ENCODE measurements around the gene C10orf67. TPM values are rescaled to one million over a fixed set of nuclear protein-coding genes. Genes with fewer than 3 reads are reported as not detected.

C10orf67 gene
- total RNA-seq, 4 donors from 2014 or later: 0.21 TPM; not detected in 3

DNA sequence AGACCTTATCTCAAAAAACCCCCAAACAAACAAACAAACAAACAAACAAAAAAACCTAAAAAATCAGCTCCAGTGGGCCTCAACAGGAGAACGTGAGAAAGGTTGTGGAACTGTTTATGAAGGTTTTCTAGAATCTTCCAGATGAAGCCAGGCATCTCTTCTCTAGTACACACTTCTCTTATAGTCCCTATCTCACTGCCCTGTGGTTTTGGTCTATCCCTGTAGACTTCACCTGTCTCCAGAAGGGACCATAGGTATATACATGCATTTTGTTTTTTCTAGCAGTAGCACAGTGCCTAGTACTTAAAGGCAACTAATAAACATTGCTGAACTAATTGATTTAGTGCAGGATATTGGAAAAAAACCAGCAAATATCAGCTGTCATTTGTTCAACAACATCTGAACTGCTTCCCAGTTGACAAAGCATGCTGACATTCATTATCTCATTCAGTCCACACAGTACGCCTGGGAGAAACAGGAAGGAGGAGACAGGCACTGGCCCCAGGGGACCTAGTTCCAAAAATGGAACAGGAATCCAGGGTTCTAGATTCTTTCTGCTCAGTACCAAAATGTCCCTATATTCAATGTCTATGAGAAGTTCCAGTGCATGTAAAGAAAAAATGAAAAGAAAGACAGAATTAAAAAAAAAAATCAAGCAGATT lies 59.8 kb downstream of the C10orf67 start:
- no peaks in the 10 kb centered on the region for H3K36me3 ChIP-seq
- H3K4me1 ChIP-seq: no peaks in the 10 kb centered on the region
- intact Hi-C loops (cut with DNase I; ENCODE audit: low total_unique reads): no loop called here
- H3K4me3 ChIP-seq: no peak overlapping the region
- TF ChIP-seq, protein P1, sequence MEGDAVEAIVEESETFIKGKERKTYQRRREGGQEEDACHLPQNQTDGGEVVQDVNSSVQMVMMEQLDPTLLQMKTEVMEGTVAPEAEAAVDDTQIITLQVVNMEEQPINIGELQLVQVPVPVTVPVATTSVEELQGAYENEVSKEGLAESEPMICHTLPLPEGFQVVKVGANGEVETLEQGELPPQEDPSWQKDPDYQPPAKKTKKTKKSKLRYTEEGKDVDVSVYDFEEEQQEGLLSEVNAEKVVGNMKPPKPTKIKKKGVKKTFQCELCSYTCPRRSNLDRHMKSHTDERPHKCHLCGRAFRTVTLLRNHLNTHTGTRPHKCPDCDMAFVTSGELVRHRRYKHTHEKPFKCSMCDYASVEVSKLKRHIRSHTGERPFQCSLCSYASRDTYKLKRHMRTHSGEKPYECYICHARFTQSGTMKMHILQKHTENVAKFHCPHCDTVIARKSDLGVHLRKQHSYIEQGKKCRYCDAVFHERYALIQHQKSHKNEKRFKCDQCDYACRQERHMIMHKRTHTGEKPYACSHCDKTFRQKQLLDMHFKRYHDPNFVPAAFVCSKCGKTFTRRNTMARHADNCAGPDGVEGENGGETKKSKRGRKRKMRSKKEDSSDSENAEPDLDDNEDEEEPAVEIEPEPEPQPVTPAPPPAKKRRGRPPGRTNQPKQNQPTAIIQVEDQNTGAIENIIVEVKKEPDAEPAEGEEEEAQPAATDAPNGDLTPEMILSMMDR (IDR thresholded peaks at IDR 0.05): no peak
- no peak for TF ChIP-seq POLR2A (IDR thresholded peaks at IDR 0.05)
- H3K9me3 ChIP-seq: no peaks in the 10 kb centered on the region
- no peak overlapping the region for H3K27ac ChIP-seq
- DNase-seq: no peak
- no peaks in the 10 kb centered on the region for H3K27me3 ChIP-seq

GRCh38 chr10:23284155-23284554 lies 60.4 kb downstream of the C10orf67 start:
- Histone ChIP-seq H3K9me3 (no peaks in the 10 kb centered on the region), H3K27me3 (no peaks in the 10 kb centered on the region), H3K36me3 (no peaks in the 10 kb centered on the region), H3K4me3 (no peak overlapping the region), H3K4me1 (no peaks in the 10 kb centered on the region), H3K27ac (no peak overlapping the region)
- intact Hi-C loops (cut with DNase I; ENCODE audit: low total_unique reads): no loop called here
- no peak for TF ChIP-seq POLR2A (IDR thresholded peaks at IDR 0.05)
- TF ChIP-seq, protein P1 (IDR thresholded peaks at IDR 0.05): no peak
- DNase-seq: no peak

GRCh38 chr10:23283680-23284079 lies 60.9 kb downstream of the C10orf67 start:
- TF ChIP-seq POLR2A (IDR thresholded peaks at IDR 0.05): no peak
- TF ChIP-seq, protein P1 (IDR thresholded peaks at IDR 0.05): no peak
- Histone ChIP-seq H3K36me3 (no peaks in the 10 kb centered on the region), H3K27me3 (no peaks in the 10 kb centered on the region), H3K27ac (no peak overlapping the region), H3K9me3 (no peaks in the 10 kb centered on the region), H3K4me1 (no peaks in the 10 kb centered on the region), H3K4me3 (no peak overlapping the region)
- no peak for DNase-seq
- intact Hi-C loops (cut with DNase I; ENCODE audit: low total_unique reads): no loop called here

- intact Hi-C loops (cut with DNase I; ENCODE audit: low total_unique reads): no loop called here
- Histone ChIP-seq H3K9me3 (no peaks in the 10 kb centered on the region), H3K36me3 (no peaks in the 10 kb centered on the region), H3K4me1 (no peaks in the 10 kb centered on the region), H3K4me3 (no peak overlapping the region), H3K27ac (no peak overlapping the region), H3K27me3 (no peaks in the 10 kb centered on the region)
- DNase-seq: no peak
- TF ChIP-seq, protein P1 (IDR thresholded peaks at IDR 0.05): no peak
- TF ChIP-seq POLR2A (IDR thresholded peaks at IDR 0.05): no peak
These were observed 63.6 kb downstream of the C10orf67 start for GRCh38 chr10:23281044-23281433.

DNA sequence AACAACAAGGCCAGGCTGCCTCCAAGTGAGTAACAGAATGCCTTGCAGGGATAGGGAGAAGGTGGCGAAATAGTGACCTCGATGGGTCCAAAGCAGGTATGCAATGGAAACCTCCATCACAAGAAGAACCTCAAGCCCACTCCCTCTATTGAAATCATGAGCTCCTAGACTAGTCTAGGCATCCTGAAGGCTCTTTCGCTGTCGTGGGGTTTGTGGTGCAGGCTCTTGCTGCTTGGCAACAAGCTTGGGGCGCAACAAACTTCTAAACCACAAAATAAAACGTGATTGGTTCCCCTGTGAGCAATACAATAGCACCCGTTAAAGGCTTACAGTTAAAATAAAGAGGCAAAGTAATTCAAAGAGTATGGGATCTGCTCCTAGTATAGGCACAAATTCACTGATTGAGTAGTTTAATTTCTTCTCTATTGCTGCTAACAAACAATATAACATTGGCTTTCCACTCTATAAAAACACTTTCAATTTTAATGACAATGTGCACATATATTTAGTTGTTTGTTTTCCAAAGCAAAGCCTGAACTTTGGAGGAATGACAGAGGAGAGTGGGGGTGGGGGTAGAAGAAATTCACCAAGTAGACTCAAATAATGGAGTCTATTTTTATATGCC lies 64.1 kb downstream of the C10orf67 start:
- H3K27ac ChIP-seq: no peak overlapping the region
- intact Hi-C loops (cut with DNase I; ENCODE audit: low total_unique reads): no loop called here
- H3K4me3 ChIP-seq: no peak overlapping the region
- H3K4me1 ChIP-seq: no peaks in the 10 kb centered on the region
- no peaks in the 10 kb centered on the region for H3K27me3 ChIP-seq
- H3K36me3 ChIP-seq: no peaks in the 10 kb centered on the region
- no peaks in the 10 kb centered on the region for H3K9me3 ChIP-seq
- TF ChIP-seq, protein P1 (IDR thresholded peaks at IDR 0.05): no peak
- TF ChIP-seq POLR2A (IDR thresholded peaks at IDR 0.05): no peak
- DNase-seq: no peak

All from uterus (tissue), 4 donors.